ENCODE measurements around the gene BABAM2. TPM values are rescaled to one million over a fixed set of nuclear protein-coding genes. Genes with fewer than 3 reads are reported as not detected.

BABAM2 gene
- total RNA-seq, 1 experiment from 2014 or later: 16.3 TPM

DNA sequence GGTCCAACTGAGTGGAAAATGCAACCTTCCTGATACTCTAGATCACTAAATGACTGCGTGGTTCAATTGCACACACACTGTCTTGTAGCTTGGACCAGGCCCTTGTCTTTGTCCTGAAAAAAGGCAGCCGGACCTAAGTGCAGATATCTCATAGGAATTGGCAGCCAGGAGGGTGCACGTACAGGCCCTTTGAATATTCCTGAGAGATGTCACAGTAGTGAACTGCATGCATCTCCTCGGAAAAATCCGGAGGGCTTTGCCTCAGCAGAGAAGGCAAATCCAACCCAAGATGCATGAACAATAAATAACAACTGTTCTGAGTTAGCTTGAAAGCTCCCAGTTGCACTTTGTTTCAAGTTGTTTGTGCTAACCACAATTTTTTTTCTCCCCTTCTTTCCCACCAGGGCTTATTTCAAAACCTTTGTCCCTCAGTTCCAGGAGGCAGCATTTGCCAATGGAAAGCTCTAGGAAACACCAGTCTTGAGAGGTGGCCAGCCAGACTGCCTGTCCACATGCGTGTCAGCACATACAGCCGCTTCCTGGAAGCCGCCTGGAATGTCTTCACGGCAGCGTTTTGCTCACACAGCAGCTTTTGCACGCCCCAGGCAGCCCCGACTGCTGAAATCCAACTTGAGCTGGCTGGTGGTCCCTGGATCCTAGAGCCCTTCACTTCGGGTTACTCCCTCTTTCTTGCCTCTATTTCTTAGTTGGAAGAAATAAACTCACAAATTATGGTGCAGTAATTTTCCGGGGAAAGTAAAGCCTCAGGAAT, 447.7 kb downstream of the BABAM2 start:
- no peaks in the 10 kb centered on the region for H3K9me2 ChIP-seq (replicated peaks; ENCODE audit: low read length)
- DNase-seq (no peak), ATAC-seq (no peak)
- no peaks in the 10 kb centered on the region for H3K27me3 ChIP-seq (ENCODE audit: low read length)
- intact Hi-C loops (cut with micrococcal nuclease): no loop called here
- H3K36me3 ChIP-seq (ENCODE audit: low read depth, low read length): no peaks in the 10 kb centered on the region
- H4K20me1 ChIP-seq (ENCODE audit: low read length): no peaks in the 10 kb centered on the region
- no peak overlapping the region for H3K4me3 ChIP-seq (ENCODE audit: low read length)
- no peaks in the 10 kb centered on the region for H3F3A ChIP-seq (ENCODE audit: low read length, unreplicated experiment)
- H3K4me1 ChIP-seq (ENCODE audit: insufficient read depth, low read length): peaks cover 16% of the 10 kb centered on the region
- BruUV-seq (replicated peaks): no TSS peak
- POLR2A ChIA-PET (ENCODE audit: unreplicated experiment): no interaction called here
- TF ChIP-seq EZH2phosphoT487 (IDR thresholded peaks at IDR 0.05; ENCODE audit: borderline replicate concordance, low read length): no peak
- TF ChIP-seq, protein P1, sequence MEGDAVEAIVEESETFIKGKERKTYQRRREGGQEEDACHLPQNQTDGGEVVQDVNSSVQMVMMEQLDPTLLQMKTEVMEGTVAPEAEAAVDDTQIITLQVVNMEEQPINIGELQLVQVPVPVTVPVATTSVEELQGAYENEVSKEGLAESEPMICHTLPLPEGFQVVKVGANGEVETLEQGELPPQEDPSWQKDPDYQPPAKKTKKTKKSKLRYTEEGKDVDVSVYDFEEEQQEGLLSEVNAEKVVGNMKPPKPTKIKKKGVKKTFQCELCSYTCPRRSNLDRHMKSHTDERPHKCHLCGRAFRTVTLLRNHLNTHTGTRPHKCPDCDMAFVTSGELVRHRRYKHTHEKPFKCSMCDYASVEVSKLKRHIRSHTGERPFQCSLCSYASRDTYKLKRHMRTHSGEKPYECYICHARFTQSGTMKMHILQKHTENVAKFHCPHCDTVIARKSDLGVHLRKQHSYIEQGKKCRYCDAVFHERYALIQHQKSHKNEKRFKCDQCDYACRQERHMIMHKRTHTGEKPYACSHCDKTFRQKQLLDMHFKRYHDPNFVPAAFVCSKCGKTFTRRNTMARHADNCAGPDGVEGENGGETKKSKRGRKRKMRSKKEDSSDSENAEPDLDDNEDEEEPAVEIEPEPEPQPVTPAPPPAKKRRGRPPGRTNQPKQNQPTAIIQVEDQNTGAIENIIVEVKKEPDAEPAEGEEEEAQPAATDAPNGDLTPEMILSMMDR (conservative IDR thresholded peaks at IDR 0.05; ENCODE audit: low read depth, low read length): no peak
- no peak for TF ChIP-seq EZH2 (IDR thresholded peaks at IDR 0.05; ENCODE audit: low read length, unreplicated experiment)
- CTCF ChIA-PET: no interaction called here
- no peaks in the 10 kb centered on the region for H3K9me3 ChIP-seq (ENCODE audit: low read length)
- no peak overlapping the region for H2AFZ ChIP-seq (ENCODE audit: low read length)
- H3K79me2 ChIP-seq (ENCODE audit: low read length): no peaks in the 10 kb centered on the region
- no peak overlapping the region for H3K4me2 ChIP-seq (ENCODE audit: low read length)
- H3K9ac ChIP-seq (ENCODE audit: low read length): no peak overlapping the region
- no peak overlapping the region for H3K27ac ChIP-seq (ENCODE audit: low read length)

DNA sequence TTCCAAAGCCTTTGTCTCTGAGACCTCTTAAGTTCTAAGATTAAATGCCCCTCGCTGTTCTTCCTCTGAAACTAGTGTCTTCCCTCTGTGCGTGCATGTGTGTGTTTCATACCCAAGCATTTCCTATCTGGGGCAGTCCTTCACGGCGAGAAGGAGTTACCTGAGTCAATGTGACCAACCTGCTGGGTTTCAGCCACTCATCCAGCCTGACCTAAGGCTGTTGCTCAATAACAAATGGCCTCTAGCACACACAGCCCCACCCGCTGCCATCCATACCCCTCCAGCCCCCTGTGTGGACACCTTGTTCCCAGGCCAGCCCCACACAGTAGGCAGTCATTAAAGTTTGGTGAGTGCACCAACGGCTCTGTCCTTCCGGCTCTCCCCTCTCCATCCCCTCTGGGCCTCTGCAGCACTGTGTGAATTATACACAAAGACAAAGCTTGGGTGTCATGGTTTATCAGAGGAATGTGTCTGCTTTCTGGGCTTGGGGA, 448.3 kb downstream of the BABAM2 start:
- Histone ChIP-seq H4K20me1 (ENCODE audit: low read length) (no peaks in the 10 kb centered on the region), H3K4me2 (ENCODE audit: low read length) (no peak overlapping the region), H3K27me3 (ENCODE audit: low read length) (no peaks in the 10 kb centered on the region), H3K4me1 (ENCODE audit: insufficient read depth, low read length) (peaks cover 16% of the 10 kb centered on the region), H3K27ac (ENCODE audit: low read length) (no peak overlapping the region), H3K36me3 (ENCODE audit: low read depth, low read length) (no peaks in the 10 kb centered on the region), H3K9me3 (ENCODE audit: low read length) (no peaks in the 10 kb centered on the region), H2AFZ (ENCODE audit: low read length) (no peak overlapping the region), H3F3A (ENCODE audit: low read length, unreplicated experiment) (no peaks in the 10 kb centered on the region), H3K79me2 (ENCODE audit: low read length) (no peaks in the 10 kb centered on the region), H3K4me3 (ENCODE audit: low read length) (no peak overlapping the region), H3K9ac (ENCODE audit: low read length) (no peak overlapping the region), H3K9me2 (replicated peaks; ENCODE audit: low read length) (no peaks in the 10 kb centered on the region)
- intact Hi-C loops (cut with micrococcal nuclease): no loop called here
- no TSS peak for BruUV-seq (replicated peaks)
- DNase-seq (no peak), ATAC-seq (no peak)
- POLR2A ChIA-PET (ENCODE audit: unreplicated experiment): no interaction called here
- TF ChIP-seq EZH2phosphoT487 (IDR thresholded peaks at IDR 0.05; ENCODE audit: borderline replicate concordance, low read length) (no peak), EZH2 (IDR thresholded peaks at IDR 0.05; ENCODE audit: low read length, unreplicated experiment) (no peak)
- CTCF ChIA-PET: no interaction called here

DNA sequence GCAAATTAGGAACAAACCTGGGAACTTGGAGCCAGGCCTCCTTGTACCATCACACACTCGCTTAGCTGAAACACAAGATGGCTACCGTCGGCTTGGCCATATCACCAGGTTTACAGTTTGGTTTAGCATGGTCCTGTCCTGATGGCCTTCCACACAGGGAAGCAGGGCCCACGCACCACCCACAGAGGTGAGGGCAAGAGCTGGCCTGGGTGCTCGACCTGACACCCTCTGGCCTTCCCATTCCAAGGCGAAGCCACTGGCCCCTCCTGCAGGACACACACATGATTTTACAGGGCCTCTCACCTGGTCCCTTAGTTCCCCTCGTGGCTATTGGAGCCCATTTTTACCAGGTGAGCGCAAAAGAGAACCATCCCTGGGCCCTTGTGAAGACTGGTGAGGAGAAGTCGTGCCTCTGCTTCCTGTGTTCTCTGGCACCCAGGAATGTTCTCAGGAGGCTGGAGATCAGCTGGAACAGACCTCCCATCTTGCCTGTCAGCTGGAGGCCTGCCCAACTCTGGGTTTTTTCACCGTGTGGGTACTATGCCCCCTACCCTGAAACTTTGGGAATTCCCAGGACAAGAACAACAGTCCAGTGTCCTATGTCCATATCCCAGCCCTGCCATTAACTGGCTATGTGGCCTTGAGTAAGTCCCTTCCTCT, 449.1 kb downstream of the BABAM2 start:
- no peaks in the 10 kb centered on the region for H3K27me3 ChIP-seq (ENCODE audit: low read length)
- no TSS peak for BruUV-seq (replicated peaks)
- H3K4me3 ChIP-seq (ENCODE audit: low read length): no peak overlapping the region
- no peaks in the 10 kb centered on the region for H3K9me3 ChIP-seq (ENCODE audit: low read length)
- no peaks in the 10 kb centered on the region for H3K36me3 ChIP-seq (ENCODE audit: low read depth, low read length)
- intact Hi-C loops (cut with micrococcal nuclease): loop anchor here (5.0 kb wide), 1 partner anchor 53 kb away; the partner anchor contains the start of gene FOSL2
- H3K4me1 ChIP-seq (ENCODE audit: insufficient read depth, low read length): peaks cover 16% of the 10 kb centered on the region
- no peak overlapping the region for H3K4me2 ChIP-seq (ENCODE audit: low read length)
- no peaks in the 10 kb centered on the region for H3K9me2 ChIP-seq (replicated peaks; ENCODE audit: low read length)
- no peak for DNase-seq
- ChIA-PET POLR2A (ENCODE audit: unreplicated experiment) (no interaction called here), CTCF (no interaction called here)
- TF ChIP-seq EZH2phosphoT487 (IDR thresholded peaks at IDR 0.05; ENCODE audit: borderline replicate concordance, low read length) (no peak), EZH2 (IDR thresholded peaks at IDR 0.05; ENCODE audit: low read length, unreplicated experiment) (no peak)
- TF ChIP-seq, protein P1 (conservative IDR thresholded peaks at IDR 0.05; ENCODE audit: low read depth, low read length): no peak
- H3K27ac ChIP-seq (ENCODE audit: low read length): no peak overlapping the region
- no peaks in the 10 kb centered on the region for H4K20me1 ChIP-seq (ENCODE audit: low read length)
- ATAC-seq: no peak
- no peaks in the 10 kb centered on the region for H3F3A ChIP-seq (ENCODE audit: low read length, unreplicated experiment)
- H3K9ac ChIP-seq (ENCODE audit: low read length): no peak overlapping the region
- no peaks in the 10 kb centered on the region for H3K79me2 ChIP-seq (ENCODE audit: low read length)
- H2AFZ ChIP-seq (ENCODE audit: low read length): no peak overlapping the region

Measured in PC-3 (cell line).